NCI-H146 (cell line): ENCODE measurements around the gene ATP11A.

Source experiments
- DNase-seq: peaks from one replicate; lab custom pipeline; 2025; lab: John Stamatoyannopoulos, UW

The ATP11A gene

GRCh38 chr13:112761701-112762689 lies 72.2 kb downstream of the ATP11A start:
- no peak for DNase-seq

- no peak for DNase-seq
Measured at GRCh38 chr13:112762690-112763080, 72.8 kb downstream of the ATP11A start.

- DNase-seq: no peak
Measured at GRCh38 chr13:112764028-112764427, 74.2 kb downstream of the ATP11A start.

- no peak for DNase-seq
Measured at GRCh38 chr13:112764864-112765561, 75.2 kb downstream of the ATP11A start.

GRCh38 chr13:112765731-112766130 lies 75.9 kb downstream of the ATP11A start:
- no peak for DNase-seq

GRCh38 chr13:112766336-112766735 lies 76.5 kb downstream of the ATP11A start:
- DNase-seq: no peak

- DNase-seq: no peak
Measured at GRCh38 chr13:112767506-112768471, 78.0 kb downstream of the ATP11A start.

- DNase-seq: no peak
Measured at GRCh38 chr13:112768795-112769481, 79.1 kb downstream of the ATP11A start.

GRCh38 chr13:112769615-112770014 lies 79.8 kb downstream of the ATP11A start:
- no peak for DNase-seq

- DNase-seq: no peak
Measured at GRCh38 chr13:112770504-112770903, 80.7 kb downstream of the ATP11A start.

- DNase-seq: peak; percentile 25
Measured at GRCh38 chr13:112771139-112771876, 81.5 kb downstream of the ATP11A start.

GRCh38 chr13:112771877-112772538 lies 82.2 kb downstream of the ATP11A start:
- peak; percentile 31 for DNase-seq

GRCh38 chr13:112772539-112772909 lies 82.7 kb downstream of the ATP11A start:
- DNase-seq: no peak

GRCh38 chr13:112772929-112773328 lies 83.1 kb downstream of the ATP11A start:
- DNase-seq: no peak

- DNase-seq: no peak
Measured at GRCh38 chr13:112773601-112774447, 84.0 kb downstream of the ATP11A start.

- no peak for DNase-seq
Measured at GRCh38 chr13:112774448-112774792, 84.6 kb downstream of the ATP11A start.

GRCh38 chr13:112774829-112775565 lies 85.2 kb downstream of the ATP11A start:
- DNase-seq: no peak

GRCh38 chr13:112775791-112776279 lies 86.0 kb downstream of the ATP11A start:
- DNase-seq: no peak
